Osteoblast (primary cell): ENCODE data around the gene ARRDC3. TPM values are rescaled to one million over a fixed set of nuclear protein-coding genes. Genes with fewer than 3 reads are reported as not detected.
"Not testable (repeated sequence)": the region's sequence is repeated elsewhere in the genome, so short reads cannot be mapped to it uniquely, and the experiment has no call there.

Experiments
- DNase-seq: peaks from one replicate; pipeline ENCODE4 v3.0.0; 2011; ENCODE audit warnings: low spot score, mixed read lengths; ENCODE audit not compliant: insufficient read length; ENCODE audit errors: missing footprints
- H2AFZ ChIP-seq: 2 replicates; pipeline ENCODE4 v1.6.0; 2011; ENCODE audit warnings: mild to moderate bottlenecking, low read length
- H3K27ac ChIP-seq: 2 replicates; pipeline ENCODE4 v1.5.1; 2011; ENCODE audit warnings: mild to moderate bottlenecking, low read depth, low read length, moderate library complexity
- H3K27me3 ChIP-seq: 2 replicates; pipeline ENCODE4 v1.6.0; 2012; ENCODE audit warnings: mild to moderate bottlenecking, control low read depth, inconsistent platforms, low read length, moderate library complexity; ENCODE audit not compliant: insufficient read depth
- H3K36me3 ChIP-seq: 2 replicates; pipeline ENCODE4 v1.5.1; 2011; ENCODE audit warnings: mild to moderate bottlenecking, low read length, control low read depth, moderate library complexity; ENCODE audit not compliant: insufficient read depth
- H3K4me1 ChIP-seq: 2 replicates; pipeline ENCODE4 v1.5.1; 2011; ENCODE audit warnings: mild to moderate bottlenecking, low read length, control low read depth, moderate library complexity; ENCODE audit not compliant: insufficient read depth
- H3K4me2 ChIP-seq: 2 replicates; pipeline ENCODE4 v1.6.0; 2011; ENCODE audit warnings: mild to moderate bottlenecking, low read length; ENCODE audit not compliant: insufficient read depth
- H3K4me3 ChIP-seq: fragments of 200-600 bp; sonication (generic); 3 replicates; pipeline ENCODE4 v1.5.1; 2012; ENCODE audit warnings: mild to moderate bottlenecking, low read length, inconsistent platforms; ENCODE audit not compliant: insufficient read depth
- H3K79me2 ChIP-seq: 2 replicates; pipeline ENCODE4 v1.6.0; 2012; ENCODE audit warnings: mild to moderate bottlenecking, low read length, control low read depth, inconsistent platforms; ENCODE audit not compliant: insufficient read depth
- H3K9me3 ChIP-seq: 2 replicates; pipeline ENCODE4 v1.5.1; 2011; ENCODE audit warnings: low read depth, low read length, control low read depth
- H4K20me1 ChIP-seq: 2 replicates; pipeline ENCODE4 v1.6.0; 2012; ENCODE audit warnings: mild to moderate bottlenecking, low read length, control low read depth; ENCODE audit not compliant: insufficient read depth
- CTCF ChIP-seq: IDR thresholded peaks from 2 replicates; pipeline ENCODE4 v1.5.1; 2011; ENCODE audit warnings: mild to moderate bottlenecking, low read depth, low read length, moderate library complexity; ENCODE audit errors: extremely low read depth
- total RNA-seq: library from RNA; depleted of rRNA; stranded (reverse); fragments of >200 nt; gene quantifications from 2 replicates; pipeline ENCODE4 v1.2.3, GENCODE V29; 2012

The ARRDC3 gene
- total RNA-seq, 1 donor, result 101 TPM

GRCh38 chr5:91331705-91332104, 51.4 kb downstream of the ARRDC3 start:
- Histone ChIP-seq H3K9me3 (no peaks in the 10 kb centered on the region), H3K4me1 (peaks cover 6% of the 10 kb centered on the region), H3K27me3 (no peaks in the 10 kb centered on the region), H3K27ac (no peak overlapping the region), H2AFZ (peak overlapping the region; percentile 64), H3K79me2 (no peaks in the 10 kb centered on the region), H3K4me3 (no peak overlapping the region), H3K4me2 (no peak overlapping the region), H3K36me3 (no peaks in the 10 kb centered on the region), H4K20me1 (no peaks in the 10 kb centered on the region)
- no peak for DNase-seq
- no peak for TF ChIP-seq CTCF

GRCh38 chr5:91329283-91329682, 53.8 kb downstream of the ARRDC3 start:
- Histone ChIP-seq H3K4me1 (peaks cover 6% of the 10 kb centered on the region), H3K9me3 (no peaks in the 10 kb centered on the region), H3K4me2 (no peak overlapping the region), H3K4me3 (no peak overlapping the region), H3K79me2 (no peaks in the 10 kb centered on the region), H4K20me1 (no peaks in the 10 kb centered on the region), H2AFZ (no peak overlapping the region), H3K27me3 (no peaks in the 10 kb centered on the region), H3K36me3 (no peaks in the 10 kb centered on the region), H3K27ac (no peak overlapping the region)
- TF ChIP-seq CTCF, result no peak
- no peak for DNase-seq

GRCh38 chr5:91328743-91329142, 54.4 kb downstream of the ARRDC3 start:
- DNase-seq, result no peak
- no peak overlapping the region for H2AFZ ChIP-seq
- H3K27ac ChIP-seq, result no peak overlapping the region
- no peak overlapping the region for H3K4me2 ChIP-seq
- no peaks in the 10 kb centered on the region for H4K20me1 ChIP-seq
- no peak overlapping the region for H3K4me3 ChIP-seq
- H3K4me1 ChIP-seq, result peaks cover 6% of the 10 kb centered on the region
- no peaks in the 10 kb centered on the region for H3K36me3 ChIP-seq
- H3K27me3 ChIP-seq, result no peaks in the 10 kb centered on the region
- TF ChIP-seq CTCF, result no peak
- no peaks in the 10 kb centered on the region for H3K79me2 ChIP-seq
- H3K9me3 ChIP-seq, result no peaks in the 10 kb centered on the region

GRCh38 chr5:91322981-91323380, 60.1 kb downstream of the ARRDC3 start:
- H2AFZ ChIP-seq, DNase-seq, H3K36me3 ChIP-seq, H3K4me2 ChIP-seq, H3K4me3 ChIP-seq, H3K79me2 ChIP-seq, H3K9me3 ChIP-seq, H3K27me3 ChIP-seq, H3K4me1 ChIP-seq, H4K20me1 ChIP-seq, H3K27ac ChIP-seq: not testable (repeated sequence)
